ENCODE data around the gene VSIR. TPM values are rescaled to one million over a fixed set of nuclear protein-coding genes. Genes with fewer than 3 reads are reported as not detected.
A peak's percentile ranks its signal among the peaks of the same experiment; 100 is the strongest.

The VSIR gene
- total and polyA plus RNA-seq, 8 donors, result 14.2 to 103 (median 16.2) TPM

DNA sequence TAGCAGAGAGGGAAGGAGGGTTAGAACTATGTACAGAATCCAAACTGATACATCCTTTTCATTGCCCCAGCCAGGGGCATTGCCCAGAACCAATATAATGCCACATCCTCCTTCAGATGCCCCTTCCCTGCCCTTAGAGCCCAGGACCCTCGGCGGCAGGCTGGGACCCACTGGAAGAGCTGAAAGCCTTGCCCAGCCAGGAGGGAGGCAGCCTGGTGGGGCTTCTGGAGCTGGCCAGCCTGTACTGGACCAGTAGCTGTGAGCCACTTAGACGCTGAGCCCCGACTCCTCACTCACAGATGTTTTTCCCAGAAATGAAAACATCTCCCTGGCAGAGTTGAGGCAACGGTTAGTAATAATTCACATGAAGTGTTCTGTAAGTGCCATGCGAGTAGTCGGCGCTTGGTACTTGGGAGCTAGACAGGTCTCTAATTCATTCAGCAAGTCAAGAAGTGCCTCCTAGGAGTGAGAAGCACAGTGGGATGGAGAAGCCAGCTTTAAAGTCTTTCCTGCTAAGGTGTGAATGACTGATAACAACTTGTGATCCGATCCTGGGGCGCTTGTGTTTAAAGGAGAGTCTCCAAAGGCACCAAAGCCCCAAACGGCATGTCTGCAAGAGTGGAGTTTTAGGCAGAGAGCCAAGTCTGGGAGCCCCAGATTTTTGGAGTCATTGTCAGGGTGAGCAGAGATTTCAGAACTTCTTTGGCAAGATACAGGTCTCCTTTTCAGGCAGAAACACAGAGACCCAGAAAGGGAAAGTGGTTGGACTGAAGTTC is 9.8 kb downstream of the VSIR start:
- Histone ChIP-seq H3K4me1 (peaks cover 48 to 94% (median 77%) of the 10 kb centered on the region in 4 donors), H3K4me3 (no peak overlapping the region), H3K9me3 (no peaks in the 10 kb centered on the region), H3K36me3 (peaks cover 8 to 48% (median 35%) of the 10 kb centered on the region in 4 donors), H3K27me3 (no peaks in the 10 kb centered on the region), H3K27ac (peak overlapping the region in 4 of 5 donors; percentile 88 to 93 (median 91))
- TF ChIP-seq EP300 (IDR thresholded peaks at IDR 0.05) (no peak), CTCF (IDR thresholded peaks at IDR 0.05) (no peak), POLR2AphosphoS5 (IDR thresholded peaks at IDR 0.05) (no peak), POLR2A (IDR thresholded peaks at IDR 0.05) (no peak)
- WGBS, 5 donors, result 76 to 82% (median 77%) methylated on average over 11 of the region's 11 CpGs
- DNase-seq, result no peak
- intact Hi-C loops (cut with DNase I; ENCODE audit: low total_unique reads), result no loop called here

DNA sequence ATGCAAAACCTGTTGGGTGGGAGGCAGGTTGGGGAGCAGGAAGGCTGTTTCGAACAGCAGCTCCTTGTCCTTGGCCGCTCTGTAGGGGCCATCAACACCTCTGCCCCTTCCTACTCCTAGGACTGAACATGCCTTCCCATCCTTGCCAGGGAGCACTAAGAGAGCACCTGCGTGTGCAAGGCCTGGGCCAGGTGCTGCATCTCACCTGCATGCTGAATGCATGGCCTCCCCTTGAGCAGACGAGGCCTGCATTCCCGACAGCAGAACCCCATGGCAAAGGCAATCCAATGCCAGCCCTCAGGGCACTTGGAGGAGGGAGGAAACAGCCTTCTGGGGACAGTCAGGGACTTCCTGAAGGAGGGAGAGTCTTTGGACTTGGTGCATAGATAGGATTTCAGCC is 11.0 kb downstream of the VSIR start:
- peaks cover 36 to 94% (median 73%) of the 10 kb centered on the region in 4 donors for H3K4me1 ChIP-seq

DNA sequence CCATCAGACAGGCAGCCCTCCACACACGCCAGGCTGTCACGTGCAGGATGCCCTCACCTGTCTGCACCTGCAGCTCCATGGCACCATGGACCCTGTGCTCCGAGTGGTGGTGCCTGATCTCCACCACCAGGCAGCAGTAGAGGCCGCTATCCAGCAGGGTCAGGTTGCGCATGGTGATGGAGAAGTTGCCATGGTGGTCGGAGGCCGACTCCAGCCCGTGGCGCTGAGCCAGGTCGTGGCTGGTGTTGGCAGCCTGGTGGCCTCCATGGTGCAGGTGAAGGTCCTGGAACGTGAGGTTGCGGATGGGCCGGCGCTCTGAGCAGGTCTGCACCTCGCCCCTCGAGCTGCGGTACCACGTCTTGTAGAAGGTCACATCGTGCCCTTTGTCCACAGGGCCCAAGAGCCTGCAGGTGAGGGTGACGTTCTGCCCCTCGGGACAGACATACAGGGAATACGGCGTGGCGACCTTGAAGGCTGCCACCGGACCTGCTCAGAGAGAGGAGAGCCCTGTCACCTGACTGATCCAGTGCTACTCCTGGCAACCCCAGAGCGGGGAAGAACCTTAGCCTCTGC is 11.7 kb downstream of the VSIR start:
- H3K4me1 ChIP-seq, result peaks cover 29 to 92% (median 71%) of the 10 kb centered on the region in 4 donors
- H3K36me3 ChIP-seq, result peaks cover 12 to 60% (median 48%) of the 10 kb centered on the region in 4 donors
- WGBS, 5 donors, result 90 to 94% (median 93%) methylated on average over 11 to 26 of the region's 26 CpGs
- DNase-seq, result no peak
- no peaks in the 10 kb centered on the region for H3K9me3 ChIP-seq
- intact Hi-C loops (cut with DNase I; ENCODE audit: low total_unique reads), result no loop called here
- peak overlapping the region in 1 of 5 donors; percentile 22 for H3K27ac ChIP-seq
- H3K4me3 ChIP-seq, result no peak overlapping the region
- H3K27me3 ChIP-seq, result no peaks in the 10 kb centered on the region
- TF ChIP-seq CTCF (IDR thresholded peaks at IDR 0.05) (no peak), POLR2AphosphoS5 (IDR thresholded peaks at IDR 0.05) (no peak), POLR2A (IDR thresholded peaks at IDR 0.05) (no peak), EP300 (IDR thresholded peaks at IDR 0.05) (no peak)

More for the DNA sequence above, 11.0 kb downstream of the VSIR start:
- Histone ChIP-seq H3K27ac (peak overlapping the region in 1 of 5 donors; percentile 22), H3K4me3 (no peak overlapping the region), H3K27me3 (no peaks in the 10 kb centered on the region), H3K36me3 (peaks cover 12 to 60% (median 47%) of the 10 kb centered on the region in 4 donors), H3K9me3 (no peaks in the 10 kb centered on the region)
- no peak for DNase-seq
- intact Hi-C loops (cut with DNase I; ENCODE audit: low total_unique reads), result no loop called here
- 89 to 93% (median 90%) methylated on average over 5 of the region's 5 CpGs for WGBS, 5 donors
- no peak for TF ChIP-seq POLR2AphosphoS5 (IDR thresholded peaks at IDR 0.05)
- TF ChIP-seq EP300 (IDR thresholded peaks at IDR 0.05), result no peak
- TF ChIP-seq POLR2A (IDR thresholded peaks at IDR 0.05), result no peak
- no peak for TF ChIP-seq CTCF (IDR thresholded peaks at IDR 0.05)

DNA sequence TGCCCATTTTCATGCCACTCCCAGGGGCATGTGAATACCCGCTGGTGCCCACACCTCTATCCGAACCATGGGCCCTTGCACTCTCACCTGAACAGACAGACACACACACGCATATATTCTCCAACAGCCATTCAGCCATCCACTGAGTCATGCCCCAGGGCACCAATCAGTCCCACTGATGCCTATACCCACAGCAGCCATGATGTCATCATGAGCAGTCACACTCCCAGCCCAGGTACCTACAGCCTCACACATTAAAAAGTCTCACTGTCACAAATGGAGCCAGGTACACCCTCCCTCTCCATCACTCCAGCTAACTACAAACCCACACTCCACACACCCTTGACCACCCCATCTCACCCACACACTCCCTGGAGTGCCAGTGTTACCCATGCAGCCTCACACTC is 12.2 kb downstream of the VSIR start:
- 88 to 96% (median 95%) methylated on average over 3 of the region's 3 CpGs for WGBS, 5 donors
- no peak for TF ChIP-seq CTCF (IDR thresholded peaks at IDR 0.05)
- TF ChIP-seq POLR2A (IDR thresholded peaks at IDR 0.05), result no peak
- no peak for TF ChIP-seq EP300 (IDR thresholded peaks at IDR 0.05)
- TF ChIP-seq POLR2AphosphoS5 (IDR thresholded peaks at IDR 0.05), result no peak
- Histone ChIP-seq H3K4me1 (peaks cover 24 to 90% (median 68%) of the 10 kb centered on the region in 4 donors), H3K27ac (peak overlapping the region in 1 of 5 donors; percentile 22), H3K4me3 (no peak overlapping the region), H3K36me3 (peaks cover 12 to 60% (median 48%) of the 10 kb centered on the region in 4 donors), H3K9me3 (no peaks in the 10 kb centered on the region), H3K27me3 (no peaks in the 10 kb centered on the region)
- intact Hi-C loops (cut with DNase I; ENCODE audit: low total_unique reads), result no loop called here
- no peak for DNase-seq
